Fibroblast of lung (primary cell): Measurements from ENCODE around the gene ADARB1.

Experiments used
- EZH2 ChIP-seq: IDR thresholded peaks from 2 replicates; pipeline ENCODE4 v1.5.1; 2012; ENCODE audit warnings: low read length, control low read depth, mild to moderate bottlenecking; ENCODE audit errors: missing control alignments
- TF ChIP-seq, protein P1 (sequence below), 2 donors: IDR thresholded peaks in 1 of 2; conservative IDR thresholded peaks in 1 of 2; 1 replicate in 1 of 2; 2 replicates in 1 of 2; pipeline ENCODE4 v1.5.1; 2011 to 2012; ENCODE audit warnings: low read length in 2 of 2, control low read depth in 1 of 2, inconsistent platforms in 1 of 2, low read depth in 1 of 2, mild to moderate bottlenecking in 1 of 2

DNA sequence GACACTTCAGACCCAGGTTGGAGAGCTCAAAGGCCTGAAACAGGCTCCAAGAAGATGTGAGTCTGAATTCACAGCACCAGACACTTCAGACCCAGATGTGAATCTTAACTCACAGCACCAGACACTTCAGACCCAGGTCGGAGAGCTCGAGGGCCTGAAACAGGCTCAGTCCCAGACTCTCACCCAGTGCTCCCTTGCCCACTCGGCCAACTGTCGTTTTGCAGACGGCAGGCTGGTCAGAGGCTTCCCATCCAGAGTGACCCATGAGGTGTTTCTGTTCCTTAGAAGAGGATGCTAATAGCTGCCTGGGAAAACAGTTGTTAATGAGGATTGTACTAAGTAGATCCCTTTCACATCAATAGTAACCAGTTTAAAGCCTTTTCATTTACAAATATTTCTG, 88.4 kb downstream of the ADARB1 start:
- no peak for TF ChIP-seq EZH2
- TF ChIP-seq, protein P1, sequence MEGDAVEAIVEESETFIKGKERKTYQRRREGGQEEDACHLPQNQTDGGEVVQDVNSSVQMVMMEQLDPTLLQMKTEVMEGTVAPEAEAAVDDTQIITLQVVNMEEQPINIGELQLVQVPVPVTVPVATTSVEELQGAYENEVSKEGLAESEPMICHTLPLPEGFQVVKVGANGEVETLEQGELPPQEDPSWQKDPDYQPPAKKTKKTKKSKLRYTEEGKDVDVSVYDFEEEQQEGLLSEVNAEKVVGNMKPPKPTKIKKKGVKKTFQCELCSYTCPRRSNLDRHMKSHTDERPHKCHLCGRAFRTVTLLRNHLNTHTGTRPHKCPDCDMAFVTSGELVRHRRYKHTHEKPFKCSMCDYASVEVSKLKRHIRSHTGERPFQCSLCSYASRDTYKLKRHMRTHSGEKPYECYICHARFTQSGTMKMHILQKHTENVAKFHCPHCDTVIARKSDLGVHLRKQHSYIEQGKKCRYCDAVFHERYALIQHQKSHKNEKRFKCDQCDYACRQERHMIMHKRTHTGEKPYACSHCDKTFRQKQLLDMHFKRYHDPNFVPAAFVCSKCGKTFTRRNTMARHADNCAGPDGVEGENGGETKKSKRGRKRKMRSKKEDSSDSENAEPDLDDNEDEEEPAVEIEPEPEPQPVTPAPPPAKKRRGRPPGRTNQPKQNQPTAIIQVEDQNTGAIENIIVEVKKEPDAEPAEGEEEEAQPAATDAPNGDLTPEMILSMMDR (conservative IDR thresholded peaks at IDR 0.05 in 1 of 2, IDR thresholded peaks at IDR 0.05 in 1 of 2; ENCODE audit: low read depth in 1 of 2, low read length in 2 of 2) = no peak
